WI38 (cell line): ENCODE measurements around the gene COX7A2.

Experiments
- H3K4me3 ChIP-seq: 2 replicates; pipeline ENCODE4 v1.5.1; 2011; ENCODE audit warnings: low read depth, mild to moderate bottlenecking, control low read depth, low read length
- CTCF ChIP-seq: IDR thresholded peaks from 2 replicates; pipeline ENCODE4 v1.5.1; 2012; ENCODE audit warnings: low read depth, mild to moderate bottlenecking, control low read depth, low read length

COX7A2 gene

GRCh38 chr6:75234126-75234865 lies 9.3 kb downstream of the COX7A2 start:
- TF ChIP-seq CTCF = no peak
- H3K4me3 ChIP-seq = no peak overlapping the region

- H3K4me3 ChIP-seq = no peak overlapping the region
- no peak for TF ChIP-seq CTCF
Observed at GRCh38 chr6:75233092-75233615, 10.4 kb downstream of the COX7A2 start.

GRCh38 chr6:75230484-75231325 lies 12.9 kb downstream of the COX7A2 start:
- peak; percentile 74 for TF ChIP-seq CTCF
- no peak overlapping the region for H3K4me3 ChIP-seq

GRCh38 chr6:75224303-75224926 lies 19.2 kb downstream of the COX7A2 start:
- no peak for TF ChIP-seq CTCF
- H3K4me3 ChIP-seq = no peak overlapping the region

- TF ChIP-seq CTCF = no peak
- H3K4me3 ChIP-seq = no peak overlapping the region
Observed at GRCh38 chr6:75223428-75223827, 20.2 kb downstream of the COX7A2 start.

GRCh38 chr6:75222261-75222660 lies 21.3 kb downstream of the COX7A2 start:
- no peak for TF ChIP-seq CTCF

More at GRCh38 chr6:75222261-75222660, 21.3 kb downstream of the COX7A2 start:
- H3K4me3 ChIP-seq = no peak overlapping the region
